HG03457 (cell line): ENCODE measurements around the gene MARVELD2.
"Not testable (repeated sequence)": the region's sequence is repeated elsewhere in the genome, so short reads cannot be mapped to it uniquely, and the experiment has no call there.

Source experiments
- ATAC-seq: cut with Tn5 transposase; IDR thresholded peaks from one replicate; pipeline ENCODE4 v1.9.1; 2021; ENCODE audit warnings: moderate number of reproducible peaks; ENCODE audit not compliant: unreplicated experiment

The MARVELD2 gene, protein sequence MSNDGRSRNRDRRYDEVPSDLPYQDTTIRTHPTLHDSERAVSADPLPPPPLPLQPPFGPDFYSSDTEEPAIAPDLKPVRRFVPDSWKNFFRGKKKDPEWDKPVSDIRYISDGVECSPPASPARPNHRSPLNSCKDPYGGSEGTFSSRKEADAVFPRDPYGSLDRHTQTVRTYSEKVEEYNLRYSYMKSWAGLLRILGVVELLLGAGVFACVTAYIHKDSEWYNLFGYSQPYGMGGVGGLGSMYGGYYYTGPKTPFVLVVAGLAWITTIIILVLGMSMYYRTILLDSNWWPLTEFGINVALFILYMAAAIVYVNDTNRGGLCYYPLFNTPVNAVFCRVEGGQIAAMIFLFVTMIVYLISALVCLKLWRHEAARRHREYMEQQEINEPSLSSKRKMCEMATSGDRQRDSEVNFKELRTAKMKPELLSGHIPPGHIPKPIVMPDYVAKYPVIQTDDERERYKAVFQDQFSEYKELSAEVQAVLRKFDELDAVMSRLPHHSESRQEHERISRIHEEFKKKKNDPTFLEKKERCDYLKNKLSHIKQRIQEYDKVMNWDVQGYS

DNA sequence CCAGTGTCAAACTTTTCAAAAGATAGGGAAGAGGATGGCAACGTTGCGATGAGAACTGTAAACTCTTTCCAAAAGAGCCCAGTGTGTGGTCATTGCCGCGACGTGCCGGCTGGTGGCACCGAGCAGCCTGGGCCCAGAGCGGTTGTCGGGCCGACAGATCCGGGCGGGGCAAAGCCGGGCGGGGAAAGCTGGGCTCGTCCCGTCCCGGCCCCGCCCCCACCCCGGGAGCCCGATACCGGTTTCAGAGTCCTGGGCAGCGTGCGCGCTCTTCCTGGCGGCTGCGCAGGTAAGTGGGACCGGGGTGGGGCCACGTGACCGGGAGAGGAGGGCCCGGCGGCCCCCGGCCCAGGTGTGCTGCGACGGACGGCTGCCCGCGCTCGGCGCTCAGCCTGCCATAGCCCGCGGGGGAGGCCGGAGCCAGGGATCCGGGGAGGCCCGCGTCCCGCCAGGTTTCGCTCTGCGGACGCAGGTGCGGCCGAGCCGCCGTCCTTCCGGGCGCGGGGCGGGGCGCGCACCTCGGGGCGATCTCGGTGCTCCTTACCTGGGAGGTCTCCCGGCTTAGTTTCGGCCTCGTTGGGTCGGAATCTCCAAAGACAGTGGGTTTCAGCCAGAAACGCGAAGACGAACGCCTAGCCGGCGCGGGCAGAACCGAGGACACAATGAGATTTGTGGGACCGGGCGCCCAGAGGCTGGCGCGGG, at the start of gene MARVELD2:
MARVELD2 (plus strand) TSS at position 232 of the 699 bp plus-strand sequence. CDS start 4,270 bp downstream, outside the sequence.
- ATAC-seq: no peak

DNA sequence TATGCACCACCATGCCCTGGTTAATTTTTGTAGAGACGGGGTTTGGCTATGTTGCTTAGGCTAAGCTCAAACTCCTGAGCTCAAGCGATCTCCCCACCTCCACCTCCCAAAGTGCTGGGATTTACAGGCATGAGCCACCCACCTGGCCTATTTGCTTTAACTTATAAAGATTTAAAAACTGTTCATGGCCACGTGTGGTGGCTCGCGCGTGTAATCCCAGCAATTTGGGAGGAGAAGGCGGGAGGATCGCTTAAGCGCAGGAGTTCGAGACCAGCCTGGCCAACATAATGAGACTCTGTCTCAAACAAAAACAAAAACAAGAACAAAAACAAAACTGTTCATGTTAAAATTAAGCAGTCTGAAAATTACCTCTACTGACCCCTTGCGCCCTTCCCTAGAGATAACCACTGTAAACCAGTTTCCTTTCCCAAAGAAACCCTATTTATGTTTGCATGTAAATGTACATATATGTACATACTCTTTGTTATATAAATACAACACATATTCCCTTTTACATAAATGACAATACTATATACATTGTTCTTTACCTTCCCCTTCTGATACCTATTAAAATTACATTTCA, 47.1 kb upstream of the MARVELD2 start:
- ATAC-seq: no peak

DNA sequence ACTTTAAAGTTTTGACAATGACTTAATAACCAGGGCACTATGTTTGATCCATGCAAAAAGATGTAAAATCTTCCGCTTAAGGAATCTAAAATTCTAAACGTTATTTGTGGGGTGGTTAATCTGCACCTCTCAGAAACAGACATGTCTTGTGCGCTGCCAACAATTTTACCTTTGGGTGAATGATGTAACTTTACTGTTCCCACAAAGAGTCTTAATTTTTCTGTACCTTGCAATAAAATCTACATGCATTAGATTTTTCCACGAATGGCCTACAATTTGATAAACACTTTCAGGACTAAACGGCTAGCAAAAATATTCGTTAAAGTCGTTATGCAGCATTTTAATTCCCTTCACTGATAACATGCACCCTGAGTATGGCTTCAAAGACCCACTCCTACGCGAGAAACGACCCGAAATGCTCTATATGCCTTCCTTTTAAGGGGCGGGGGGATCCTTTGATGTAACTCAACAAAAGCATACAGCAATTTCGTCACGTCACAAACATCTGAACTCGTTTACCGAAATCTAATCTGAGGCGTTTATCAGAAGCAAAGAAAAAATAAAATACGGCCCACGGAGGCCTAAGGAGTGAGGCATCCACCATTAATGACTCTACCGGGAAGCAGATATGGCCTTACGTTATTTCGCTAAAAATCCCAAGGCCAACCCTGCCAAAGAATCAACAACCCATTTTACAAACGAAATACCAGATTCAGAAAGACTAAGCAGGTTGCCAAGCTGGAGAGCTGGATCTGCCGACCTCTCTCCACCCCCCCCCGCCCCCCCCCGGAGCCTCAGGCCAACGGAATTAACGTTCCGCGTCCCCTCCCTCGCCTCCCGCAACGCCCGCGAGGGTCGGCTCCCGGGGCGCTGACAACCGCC, 46.2 kb upstream of the MARVELD2 start:
- ATAC-seq: no peak

DNA sequence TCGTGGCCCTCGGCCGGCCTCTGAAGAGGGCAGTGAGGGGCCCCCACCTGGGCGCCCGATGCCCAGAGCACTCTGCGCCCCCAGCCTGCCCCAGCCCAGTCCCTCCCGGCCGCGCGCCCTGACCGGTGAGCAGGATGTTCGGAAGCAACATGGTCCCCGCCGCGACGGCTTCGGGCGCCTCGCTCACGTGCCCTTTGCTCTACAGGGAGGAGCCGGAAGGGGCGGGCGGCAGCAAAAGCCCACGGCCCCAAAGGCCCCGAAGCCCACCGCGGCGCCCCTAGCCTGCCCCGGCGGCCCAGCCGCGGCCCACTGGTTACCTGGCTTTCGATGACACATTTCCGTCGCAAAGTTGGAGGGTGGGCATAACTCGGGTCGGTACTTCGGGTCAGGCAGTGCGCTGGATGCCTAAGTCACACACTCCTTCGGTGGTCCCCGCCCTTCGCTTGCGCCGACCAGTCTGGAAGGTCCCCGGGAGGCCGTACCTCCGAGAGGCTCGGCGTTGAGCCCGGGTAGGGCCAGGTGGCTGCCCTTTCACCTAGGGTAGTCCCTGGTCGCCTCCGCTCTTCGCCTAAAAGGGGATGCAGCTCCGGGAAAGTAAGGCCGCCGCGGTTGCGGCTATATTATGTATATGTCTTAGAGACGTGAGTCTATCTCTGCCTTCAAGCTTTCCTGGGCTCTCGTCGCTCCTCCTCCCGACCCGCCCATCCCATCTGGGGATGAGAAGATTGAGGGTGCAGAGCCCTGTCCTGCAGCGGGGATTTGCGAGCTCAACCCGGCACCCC, 45.4 kb upstream of the MARVELD2 start, which contains the start of the genes AK6, RAD17 and TAF9:
AK6 (minus strand) TSS at position 181 of the 782 bp plus-strand sequence; CDS start at position 151, 30 bp downstream.
RAD17 (plus strand) TSS at position 479 of the 782 bp plus-strand sequence. CDS start 2,391 bp downstream, outside the sequence.
TAF9 (minus strand) TSS at position 181 of the 782 bp plus-strand sequence. CDS start 3,783 bp downstream, outside the sequence.
- ATAC-seq: peak; percentile 78

DNA sequence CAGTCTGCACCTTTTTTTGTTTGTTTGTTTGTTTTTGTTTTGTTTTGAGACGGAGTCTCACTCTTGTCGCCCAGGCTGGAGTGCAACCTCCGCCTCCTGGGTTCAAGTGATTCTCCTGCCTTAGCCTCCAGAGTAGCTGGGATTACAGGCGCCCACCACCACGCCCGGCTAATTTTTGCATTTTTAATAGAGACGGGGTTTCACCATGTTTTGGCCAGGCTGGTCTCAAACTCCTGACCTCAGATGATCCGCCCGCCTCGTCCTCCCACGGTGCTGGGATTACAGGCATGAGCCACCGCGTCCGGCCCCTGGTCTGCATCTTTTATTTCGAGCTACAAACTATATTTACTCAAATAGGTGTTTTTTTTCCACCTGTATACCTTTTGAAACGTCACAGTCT, 44.6 kb upstream of the MARVELD2 start:
- not testable (repeated sequence) for ATAC-seq

DNA sequence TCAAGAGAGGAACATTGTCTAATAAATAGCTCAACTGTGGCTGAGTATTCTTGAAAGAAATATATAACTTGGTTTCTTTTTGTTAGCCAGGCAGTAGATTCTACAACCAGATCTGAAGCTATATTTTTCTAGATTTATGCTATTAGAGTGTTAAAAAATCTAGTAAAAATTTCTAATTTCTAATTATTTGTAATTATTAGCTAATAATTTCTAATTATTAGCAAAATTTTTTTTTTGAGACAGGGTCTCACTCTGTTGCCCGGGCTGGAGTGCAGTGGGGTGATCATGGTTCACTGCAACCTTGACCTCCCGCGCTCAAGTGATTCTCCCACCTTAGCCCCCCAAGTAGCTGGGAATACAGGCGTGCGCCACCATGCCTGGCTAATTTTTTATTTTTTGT, 42.5 kb upstream of the MARVELD2 start:
- no peak for ATAC-seq

DNA sequence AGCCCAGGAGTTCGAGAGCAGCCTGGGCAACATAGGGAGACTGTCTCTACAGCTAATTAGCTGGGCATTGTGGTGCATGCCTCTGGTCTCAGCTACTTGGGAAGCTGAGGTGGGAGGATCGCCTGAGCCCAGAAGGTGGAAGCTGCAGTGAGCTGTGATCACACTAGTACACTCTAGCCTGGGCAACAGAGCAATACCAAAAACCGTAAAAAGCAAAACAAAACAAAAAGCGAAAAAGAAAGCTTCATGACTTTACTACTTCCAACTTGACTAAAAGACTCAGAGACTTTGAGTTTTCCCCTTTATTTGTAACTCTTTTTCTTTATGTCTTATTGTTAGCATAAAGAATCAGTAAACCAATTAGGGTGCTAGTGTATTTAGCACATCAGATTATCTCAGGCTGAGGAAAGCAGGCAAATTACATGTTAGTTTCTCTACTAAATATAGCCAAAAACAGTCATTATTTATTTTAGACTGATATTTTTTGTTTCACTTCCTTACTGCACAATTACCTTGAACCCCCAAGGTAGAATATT, 39.9 kb upstream of the MARVELD2 start:
- peak; percentile 40 for ATAC-seq

DNA sequence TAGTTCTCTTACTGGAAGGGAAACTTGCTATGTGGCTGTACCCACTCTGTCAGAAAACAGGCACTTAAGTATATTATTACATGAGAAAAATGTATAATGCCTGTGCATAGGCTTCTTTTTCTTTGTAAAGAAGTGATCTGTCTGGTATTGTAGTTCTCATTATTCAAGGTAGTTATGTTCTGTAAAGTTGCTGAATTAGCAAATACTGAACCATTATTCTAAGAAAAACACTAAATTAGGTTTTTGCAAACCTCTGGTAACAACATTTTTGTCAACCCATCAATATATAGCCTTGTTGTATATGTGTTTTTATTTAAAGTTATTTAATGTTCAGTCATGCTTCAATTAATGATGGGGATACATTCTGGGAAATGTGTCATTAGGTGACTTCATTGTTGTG, 36.5 kb upstream of the MARVELD2 start:
- no peak for ATAC-seq

DNA sequence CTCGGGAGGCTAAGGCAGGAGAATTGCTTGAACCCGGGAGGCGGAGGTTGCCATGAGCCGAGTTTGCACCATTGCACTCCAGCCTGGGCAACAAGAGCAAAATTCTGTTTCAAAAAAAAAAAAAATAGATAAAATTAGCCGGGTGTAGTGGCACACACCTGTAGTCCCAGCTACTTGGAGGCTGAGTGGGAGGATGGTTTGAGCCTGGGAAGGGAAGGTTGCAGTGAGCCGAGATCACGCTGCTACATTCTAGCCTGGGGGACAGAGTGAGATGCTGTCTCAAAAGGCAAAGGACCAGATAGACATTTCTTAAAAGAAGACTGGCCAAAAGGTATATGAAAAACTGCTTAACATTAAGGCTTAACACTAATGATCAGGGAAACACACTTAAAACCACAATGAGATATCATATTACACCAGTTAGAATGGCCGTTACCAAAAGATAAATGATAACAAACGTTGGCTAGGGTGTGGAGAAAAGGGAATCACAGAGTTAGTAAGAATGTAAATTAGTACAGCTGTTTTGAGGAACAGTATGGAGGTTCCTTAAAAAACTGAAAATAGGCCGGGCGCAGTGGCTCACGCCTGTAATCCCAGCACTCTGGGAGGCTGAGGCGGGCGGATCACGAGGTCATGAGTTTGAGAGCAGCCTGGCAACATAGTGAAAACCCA, 10.1 kb upstream of the MARVELD2 start:
- ATAC-seq: no peak

DNA sequence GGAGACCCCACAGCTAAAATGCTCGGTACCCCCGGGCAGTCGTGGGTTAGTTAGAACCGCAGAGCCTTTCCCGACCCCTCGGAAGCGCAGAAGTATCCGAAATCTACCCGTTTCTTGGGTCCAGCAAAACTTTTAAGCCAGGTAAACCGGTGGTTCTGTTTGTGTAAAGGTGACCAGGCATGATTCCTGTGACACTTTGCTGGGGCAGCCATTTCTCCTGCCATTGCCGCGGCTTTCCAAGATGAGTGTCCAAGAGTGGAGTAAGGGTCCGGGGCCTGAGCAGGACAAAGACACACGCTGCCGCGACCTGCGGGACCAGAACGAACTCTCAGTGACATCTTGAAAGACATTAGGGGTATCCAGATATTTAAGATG, 655 bp downstream of the MARVELD2 start:
- no peak for ATAC-seq

DNA sequence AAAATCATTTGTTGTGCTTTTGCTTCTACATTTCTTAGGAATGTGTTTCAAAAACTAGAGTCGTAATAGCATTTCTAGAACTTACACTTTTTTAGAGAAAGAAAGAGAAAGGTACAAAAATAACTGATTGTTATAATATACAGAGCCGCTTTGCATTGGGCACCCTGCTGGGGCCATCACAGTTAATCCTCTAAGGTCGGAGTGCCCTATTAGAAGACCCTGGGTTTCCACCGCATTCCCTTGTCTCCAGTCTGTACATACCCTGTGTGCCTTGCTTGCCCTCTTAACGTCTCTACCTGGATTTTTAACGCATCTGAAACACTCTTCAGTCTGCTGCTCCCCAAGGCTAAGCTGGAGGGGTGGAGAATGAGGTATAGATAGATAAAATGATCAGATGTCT, 1.3 kb downstream of the MARVELD2 start:
- ATAC-seq: no peak

DNA sequence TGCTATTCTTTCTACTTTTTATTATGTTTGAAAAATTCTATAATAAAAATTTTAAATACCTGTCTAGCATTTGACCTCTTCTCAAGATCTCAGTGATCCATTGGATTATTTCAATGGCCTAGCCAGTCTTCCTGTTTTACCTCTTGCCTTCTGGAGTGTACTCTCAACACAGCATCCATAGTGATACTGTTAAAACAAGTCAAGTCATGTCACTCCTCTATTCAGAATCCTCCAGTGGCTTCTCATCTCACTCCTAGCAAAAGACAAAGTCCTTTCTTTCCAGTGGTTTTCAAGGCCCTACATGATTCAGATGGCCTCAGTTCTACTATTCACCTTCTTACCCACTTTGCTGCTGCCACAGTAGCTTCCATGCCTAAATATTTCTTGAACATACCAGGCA, 1.8 kb downstream of the MARVELD2 start:
- ATAC-seq: no peak

DNA sequence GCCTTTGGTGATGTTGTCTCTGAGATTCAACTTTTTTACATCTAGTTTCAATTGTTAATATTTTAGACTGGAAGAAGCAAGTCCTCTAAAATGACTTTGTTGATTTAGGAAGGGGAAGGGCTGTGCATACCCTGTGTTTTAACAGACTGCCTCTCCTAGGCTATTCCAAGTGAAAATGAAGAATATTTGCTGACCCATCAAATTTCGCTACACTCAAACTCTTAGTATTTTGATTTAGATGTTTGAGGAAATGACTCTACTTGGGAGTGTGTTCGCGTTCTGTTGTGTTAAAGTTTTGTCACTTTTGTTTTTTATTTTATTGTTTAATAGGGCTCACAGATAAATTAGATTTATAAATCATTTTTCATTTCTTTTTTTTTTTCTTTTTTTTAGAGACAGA, 3.6 kb downstream of the MARVELD2 start:
- ATAC-seq: no peak

DNA sequence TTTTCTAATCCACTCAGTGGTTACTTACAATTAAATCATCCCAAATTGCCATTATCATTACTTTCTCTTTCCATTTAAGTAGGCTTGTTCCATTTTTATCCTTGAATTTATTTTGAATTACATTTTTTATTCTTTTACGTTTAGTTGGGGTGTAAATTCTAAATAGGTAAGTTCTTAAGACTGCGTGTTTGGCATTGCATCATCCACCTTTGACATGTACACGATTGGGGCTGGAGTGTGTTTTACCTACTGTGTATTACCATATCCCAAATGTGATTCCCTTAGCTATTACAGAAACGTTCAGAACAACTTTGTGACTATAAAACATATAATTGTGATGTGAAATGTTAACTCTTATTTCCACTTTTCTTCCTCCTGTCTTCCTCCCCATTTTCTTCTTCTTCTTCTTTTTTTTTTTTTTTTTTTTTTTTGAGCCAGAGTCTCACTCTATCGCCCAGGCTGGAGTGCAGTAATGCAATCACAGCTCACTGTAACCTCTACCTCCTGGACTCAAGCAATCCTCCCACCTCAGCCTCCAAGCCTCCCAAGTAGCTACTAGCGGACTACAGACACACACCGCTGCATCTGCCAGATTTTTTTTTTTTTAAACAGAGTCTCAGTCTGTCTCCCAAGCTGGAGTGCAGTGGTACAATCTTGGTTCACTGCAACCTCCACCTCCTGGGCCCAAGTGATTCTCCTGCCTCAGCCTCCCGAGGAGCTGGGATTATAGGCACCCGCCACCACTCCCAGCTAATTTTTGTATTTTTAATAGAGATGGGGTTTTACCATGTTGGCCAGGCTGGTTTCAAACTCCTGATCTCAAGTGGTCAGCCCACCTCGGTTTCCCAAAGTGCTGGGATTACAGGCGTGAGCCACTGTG, 16.7 kb downstream of the MARVELD2 start:
- no peak for ATAC-seq

DNA sequence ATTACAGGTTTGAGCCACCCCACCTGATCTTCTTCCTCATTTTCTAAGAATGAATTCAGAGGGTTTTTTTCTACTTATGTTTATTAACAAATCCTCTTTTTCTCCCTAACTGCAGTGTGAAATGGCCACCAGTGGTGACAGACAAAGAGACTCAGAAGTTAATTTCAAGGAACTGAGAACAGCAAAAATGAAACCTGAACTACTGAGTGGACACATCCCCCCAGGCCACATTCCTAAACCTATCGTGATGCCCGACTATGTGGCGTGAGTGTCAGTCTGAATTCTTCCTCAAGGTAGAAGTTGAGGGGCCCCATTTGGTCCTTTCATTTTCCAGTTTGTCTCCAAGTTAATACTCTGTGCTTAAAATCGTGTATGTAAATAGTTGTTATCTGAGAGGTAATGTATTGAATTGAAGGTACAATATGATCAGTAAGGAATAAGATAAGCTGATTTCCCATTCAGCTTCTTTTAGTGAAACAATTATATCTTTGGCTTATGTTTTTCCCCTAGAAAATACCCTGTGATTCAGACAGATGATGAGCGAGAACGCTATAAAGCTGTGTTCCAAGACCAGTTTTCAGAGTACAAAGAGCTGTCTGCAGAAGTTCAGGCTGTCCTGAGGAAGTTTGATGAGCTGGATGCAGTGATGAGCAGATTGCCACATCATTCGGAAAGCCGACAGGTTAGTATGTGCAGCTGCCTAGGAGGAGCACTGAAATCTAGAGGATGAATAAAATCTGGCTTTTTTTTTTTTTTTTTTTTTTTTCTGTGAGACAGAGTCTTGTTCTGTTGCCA, 17.7 kb downstream of the MARVELD2 start:
- no peak for ATAC-seq

DNA sequence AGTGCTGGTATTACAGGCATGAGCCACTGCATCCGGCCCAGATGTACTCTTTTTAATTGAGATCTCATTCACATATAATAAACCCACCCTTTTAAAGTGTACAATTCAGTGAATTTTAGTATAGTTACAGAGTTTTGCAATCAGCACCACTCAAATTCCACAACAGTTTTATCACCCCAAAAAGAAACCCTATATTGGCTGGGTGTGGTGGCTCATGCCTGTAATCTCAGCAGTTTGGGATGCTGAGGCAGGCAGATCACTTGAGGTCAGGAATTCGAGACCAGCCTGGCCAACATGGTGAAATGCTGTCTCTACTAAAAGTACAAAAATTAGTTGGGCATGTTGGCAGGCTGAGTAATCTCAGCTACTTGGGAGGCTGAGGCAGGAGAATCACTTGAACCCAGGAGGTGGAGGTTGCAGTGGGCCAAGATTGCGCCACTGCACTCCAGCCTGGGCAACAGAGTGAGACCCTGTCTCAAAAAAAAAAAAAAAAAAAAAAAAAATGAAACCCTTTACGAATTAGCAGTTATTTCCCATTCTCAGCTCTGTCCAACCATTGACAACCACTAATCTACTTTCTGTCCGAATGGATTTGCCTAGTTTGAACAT, 20.5 kb downstream of the MARVELD2 start:
- ATAC-seq: not testable (repeated sequence)
